LNCaP clone FGC (cell line): ENCODE measurements around the gene GNA12.
A peak's percentile ranks its signal among the peaks of the same experiment; 100 is the strongest.

Experiments used
- DNase-seq: peaks from one replicate; pipeline ENCODE4 v3.0.0-alpha.2; 2011; ENCODE audit warnings: low read depth
- H3K4me3 ChIP-seq: 2 replicates; pipeline ENCODE4 v1.5.1; 2011; ENCODE audit warnings: mild to moderate bottlenecking, low read depth, low read length, control low read depth
- TF ChIP-seq, protein P1 (sequence below): IDR thresholded peaks from 2 replicates; pipeline ENCODE4 v1.5.1; 2012; ENCODE audit warnings: mild to moderate bottlenecking; ENCODE audit not compliant: control insufficient read depth, insufficient read depth; ENCODE audit errors: extremely low read depth

The GNA12 gene

DNA sequence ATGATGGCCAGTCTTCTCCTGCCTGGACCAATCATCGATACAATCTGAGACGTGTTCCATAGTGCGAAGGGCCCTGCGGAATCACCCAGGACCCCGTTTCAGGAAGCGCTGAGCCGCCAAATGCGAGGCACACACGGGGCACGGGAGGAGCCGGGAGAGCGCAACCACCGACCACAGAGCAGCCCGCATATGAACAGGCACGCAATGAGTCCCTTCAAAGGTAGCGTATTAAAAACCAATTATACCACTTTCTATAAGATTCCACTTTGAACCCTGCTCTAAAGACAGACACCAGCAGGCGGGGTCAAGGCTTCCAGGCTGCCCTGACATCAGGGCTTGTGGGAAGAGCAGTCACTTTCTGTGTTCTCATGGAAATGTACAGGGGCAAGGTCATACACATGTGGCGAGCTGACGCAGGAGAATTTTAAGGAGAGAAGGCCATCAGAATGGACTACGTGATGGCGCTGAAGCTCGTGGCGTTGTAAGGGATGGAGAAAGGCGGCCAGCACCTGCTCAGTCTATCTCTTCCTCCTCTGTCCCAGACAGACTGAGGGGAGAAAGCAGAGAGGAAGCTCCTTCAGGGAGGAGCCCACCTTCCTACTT is 109.9 kb downstream of the GNA12 start:
- TF ChIP-seq, protein P1, sequence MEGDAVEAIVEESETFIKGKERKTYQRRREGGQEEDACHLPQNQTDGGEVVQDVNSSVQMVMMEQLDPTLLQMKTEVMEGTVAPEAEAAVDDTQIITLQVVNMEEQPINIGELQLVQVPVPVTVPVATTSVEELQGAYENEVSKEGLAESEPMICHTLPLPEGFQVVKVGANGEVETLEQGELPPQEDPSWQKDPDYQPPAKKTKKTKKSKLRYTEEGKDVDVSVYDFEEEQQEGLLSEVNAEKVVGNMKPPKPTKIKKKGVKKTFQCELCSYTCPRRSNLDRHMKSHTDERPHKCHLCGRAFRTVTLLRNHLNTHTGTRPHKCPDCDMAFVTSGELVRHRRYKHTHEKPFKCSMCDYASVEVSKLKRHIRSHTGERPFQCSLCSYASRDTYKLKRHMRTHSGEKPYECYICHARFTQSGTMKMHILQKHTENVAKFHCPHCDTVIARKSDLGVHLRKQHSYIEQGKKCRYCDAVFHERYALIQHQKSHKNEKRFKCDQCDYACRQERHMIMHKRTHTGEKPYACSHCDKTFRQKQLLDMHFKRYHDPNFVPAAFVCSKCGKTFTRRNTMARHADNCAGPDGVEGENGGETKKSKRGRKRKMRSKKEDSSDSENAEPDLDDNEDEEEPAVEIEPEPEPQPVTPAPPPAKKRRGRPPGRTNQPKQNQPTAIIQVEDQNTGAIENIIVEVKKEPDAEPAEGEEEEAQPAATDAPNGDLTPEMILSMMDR: no peak
- DNase-seq: no peak
- no peak overlapping the region for H3K4me3 ChIP-seq

DNA sequence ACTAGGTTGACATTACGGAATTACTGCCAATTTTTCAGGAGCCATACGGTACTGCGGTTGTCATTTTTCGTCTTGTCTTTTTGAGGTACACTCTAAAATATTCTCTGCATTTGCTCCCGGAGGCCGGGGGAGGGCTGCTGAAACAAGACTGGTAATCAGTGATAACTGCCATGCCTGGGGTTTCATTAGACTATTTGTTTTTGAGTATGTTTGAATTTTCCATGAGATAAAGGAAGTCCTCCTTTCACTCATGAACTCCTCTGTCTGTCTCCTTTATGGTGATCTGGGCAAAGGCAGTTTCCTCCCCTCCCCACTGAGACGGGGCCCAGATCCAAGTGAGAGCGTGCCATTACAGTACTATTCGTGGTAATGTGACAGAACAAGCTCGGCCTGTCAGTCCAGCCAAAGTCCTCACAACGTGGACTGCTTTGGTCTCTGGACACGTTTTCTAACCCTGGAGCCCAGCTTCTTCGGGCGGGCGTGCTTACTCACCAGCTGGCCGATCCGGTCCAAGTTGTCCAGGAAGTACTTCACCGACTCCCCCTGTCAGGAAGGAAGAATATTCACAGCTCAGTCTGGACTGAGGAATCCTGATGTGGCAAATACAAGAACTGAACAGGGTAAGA is 111.0 kb downstream of the GNA12 start:
- DNase-seq: peak; percentile 95
- TF ChIP-seq, protein P1: no peak
- peak overlapping the region; percentile 17 for H3K4me3 ChIP-seq

DNA sequence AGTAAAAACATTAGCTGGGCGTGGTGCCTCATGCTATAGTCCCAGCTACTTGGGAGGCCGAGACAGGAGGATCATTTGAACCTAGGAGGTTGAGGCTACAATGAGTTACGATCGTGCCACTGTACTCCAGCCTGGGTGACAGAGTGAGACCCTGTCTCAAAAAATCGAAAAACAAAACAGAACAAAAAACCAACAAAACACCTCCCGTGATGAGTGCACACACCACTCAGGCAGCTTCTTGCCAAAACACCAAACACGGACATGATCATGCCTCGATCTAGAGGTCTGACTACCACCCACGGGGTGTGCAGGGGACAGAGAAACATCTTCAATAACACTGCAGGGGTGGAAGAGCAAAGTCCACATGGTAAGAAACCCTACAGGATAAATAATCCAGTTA is 111.7 kb downstream of the GNA12 start:
- TF ChIP-seq, protein P1: no peak
- DNase-seq: no peak
- H3K4me3 ChIP-seq: no peak overlapping the region

DNA sequence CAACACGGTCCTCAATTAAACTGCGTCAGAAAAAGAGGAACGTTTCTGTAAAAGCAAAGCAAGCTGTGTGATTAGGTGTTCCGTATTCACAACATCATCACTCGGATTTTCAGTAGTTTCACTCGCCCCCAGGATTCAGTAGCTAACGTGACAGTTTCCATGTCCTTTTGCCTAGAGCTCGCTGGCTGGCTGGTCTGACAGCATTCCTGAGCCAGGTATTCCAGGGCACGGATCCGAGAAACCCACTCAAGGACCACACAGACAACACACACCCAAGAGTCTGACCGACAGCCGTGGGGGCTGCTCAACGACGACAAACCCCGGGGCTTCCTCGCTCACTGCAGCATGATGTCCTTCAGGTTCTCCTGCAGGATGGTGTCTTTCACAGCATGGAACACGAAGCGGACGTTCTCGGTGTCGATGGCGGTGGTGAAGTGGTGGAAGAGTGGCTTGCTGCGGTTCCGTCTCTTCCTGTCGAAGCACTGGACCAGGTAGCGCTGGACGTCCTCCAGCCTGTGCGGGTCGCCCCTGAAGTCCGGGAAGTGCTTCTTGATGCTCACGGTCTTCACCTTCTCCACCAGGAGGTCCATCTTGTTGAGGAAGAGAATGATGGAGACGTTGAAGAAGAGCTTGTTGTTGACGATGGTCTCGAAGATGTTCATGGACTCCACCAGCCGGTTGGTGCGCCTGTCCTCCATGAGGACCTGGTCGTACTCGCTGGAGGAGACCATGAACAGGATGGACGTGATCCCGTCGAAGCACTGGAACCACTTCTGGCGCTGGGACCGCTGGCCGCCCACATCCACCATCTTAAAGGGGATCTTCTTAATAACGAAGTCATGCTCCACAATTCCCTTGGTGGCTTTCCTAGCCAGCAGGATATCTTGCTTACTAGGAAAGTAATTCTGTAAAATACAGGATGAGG is 113.0 kb downstream of the GNA12 start:
- TF ChIP-seq, protein P1: no peak
- H3K4me3 ChIP-seq: no peak overlapping the region
- no peak for DNase-seq

DNA sequence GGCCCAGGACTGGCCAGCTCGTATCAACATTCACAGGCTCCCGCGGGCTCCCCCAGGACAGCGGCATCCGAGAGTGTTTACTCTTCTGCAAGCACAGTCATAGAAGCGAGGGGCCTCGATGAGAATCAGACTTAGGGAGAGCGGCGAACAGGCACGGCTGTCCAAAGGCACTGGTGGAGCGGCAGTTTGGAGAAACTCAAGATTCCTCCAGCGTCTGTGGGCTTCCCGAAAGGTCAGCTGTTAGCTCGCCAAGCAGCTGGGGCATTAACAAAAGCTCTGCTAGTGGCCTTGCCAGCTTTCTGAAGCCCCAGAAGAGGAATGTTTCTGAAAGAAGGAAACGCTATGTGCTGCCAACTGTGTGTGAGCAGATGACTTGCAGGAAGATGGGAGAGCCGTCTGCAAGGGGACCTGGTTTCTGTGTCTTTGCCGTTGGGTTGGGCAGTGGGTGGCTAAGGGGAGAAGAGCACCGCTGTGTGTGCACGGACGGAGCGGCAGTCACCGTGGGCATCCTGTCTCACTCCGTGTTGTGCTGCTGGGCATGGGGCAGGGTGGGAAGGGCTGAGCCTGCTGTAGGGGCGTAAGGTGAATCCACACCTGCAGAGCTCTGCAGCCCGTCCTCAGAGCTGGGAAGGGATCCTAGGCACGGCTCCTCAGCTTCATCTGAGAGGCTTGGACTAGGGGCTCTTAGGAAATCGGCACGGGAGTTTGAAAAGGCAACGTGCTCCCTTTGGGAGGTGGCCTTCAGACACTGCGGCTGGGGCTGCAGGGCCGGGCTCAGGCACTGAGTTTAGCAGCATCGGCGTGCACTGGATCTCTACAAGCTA is 114.0 kb downstream of the GNA12 start:
- TF ChIP-seq, protein P1: no peak
- no peak overlapping the region for H3K4me3 ChIP-seq
- no peak for DNase-seq
